Mesothelial cell of epicardium (in vitro differentiated cells): ENCODE data around the gene FBXO31. TPM values are rescaled to one million over a fixed set of nuclear protein-coding genes. Genes with fewer than 3 reads are reported as not detected.

Experiments used
- DNase-seq, 2 experiments: peaks; one replicate each; pipeline ENCODE4 v3.0.0; 2021; ENCODE audit warnings: low spot score in 2 of 2; ENCODE audit not compliant: unreplicated experiment in 2 of 2
- H3K27ac Mint-ChIP-seq: 2 replicates; pipeline ENCODE4 v1.8.0; 2021; ENCODE audit warnings: mixed read lengths
- H3K27me3 Mint-ChIP-seq: 2 replicates; pipeline ENCODE4 v1.8.0; 2021; ENCODE audit warnings: low read depth, mixed read lengths
- H3K36me3 Mint-ChIP-seq: 2 replicates; pipeline ENCODE4 v1.8.0; 2021; ENCODE audit warnings: mixed read lengths
- H3K4me1 Mint-ChIP-seq: 2 replicates; pipeline ENCODE4 v1.8.0; 2021; ENCODE audit warnings: mixed read lengths
- H3K4me3 Mint-ChIP-seq: 2 replicates; pipeline ENCODE4 v1.8.0; 2021; ENCODE audit warnings: mild to moderate bottlenecking, moderate library complexity, mixed read lengths
- H3K9me3 Mint-ChIP-seq: 2 replicates; pipeline ENCODE4 v1.8.0; 2021; ENCODE audit warnings: mixed read lengths
- total RNA-seq: library from RNA; stranded (reverse); gene quantifications from 3 replicates; pipeline ENCODE4 v1.2.1, GENCODE V29; 2021
- TF ChIP-seq, protein P1 (sequence below): fragments of 200-600 bp; sonication (generic); IDR thresholded peaks from one replicate; pipeline ENCODE4 v1.5.0; 2021; ENCODE audit warnings: antibody characterized with exemption; ENCODE audit not compliant: unreplicated experiment

The FBXO31 gene
- total RNA-seq, 1 donor from 2014 or later: 38.1 TPM

DNA sequence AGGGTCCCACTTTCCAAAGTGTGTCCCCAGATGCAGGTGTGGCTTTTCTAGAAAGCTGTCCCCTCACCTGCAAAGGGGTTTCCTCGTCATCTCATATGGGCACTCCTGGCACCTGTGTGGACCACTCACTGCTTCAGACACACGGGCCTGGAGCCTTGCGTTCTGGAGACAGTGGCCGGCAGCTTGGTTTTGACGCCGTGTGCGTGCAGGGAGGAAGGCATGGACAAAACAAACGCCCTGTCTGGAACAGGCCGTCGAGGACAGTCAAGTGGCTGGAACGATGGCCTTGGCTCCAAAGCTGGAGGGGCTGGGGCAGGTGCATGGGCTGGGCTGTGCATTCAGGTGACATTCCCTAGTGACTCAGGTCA lies 53.3 kb downstream of the FBXO31 start:
- Mint-ChIP-seq H3K27ac (no peak overlapping the region), H3K4me1 (no peaks in the 10 kb centered on the region)
- TF ChIP-seq, protein P1, sequence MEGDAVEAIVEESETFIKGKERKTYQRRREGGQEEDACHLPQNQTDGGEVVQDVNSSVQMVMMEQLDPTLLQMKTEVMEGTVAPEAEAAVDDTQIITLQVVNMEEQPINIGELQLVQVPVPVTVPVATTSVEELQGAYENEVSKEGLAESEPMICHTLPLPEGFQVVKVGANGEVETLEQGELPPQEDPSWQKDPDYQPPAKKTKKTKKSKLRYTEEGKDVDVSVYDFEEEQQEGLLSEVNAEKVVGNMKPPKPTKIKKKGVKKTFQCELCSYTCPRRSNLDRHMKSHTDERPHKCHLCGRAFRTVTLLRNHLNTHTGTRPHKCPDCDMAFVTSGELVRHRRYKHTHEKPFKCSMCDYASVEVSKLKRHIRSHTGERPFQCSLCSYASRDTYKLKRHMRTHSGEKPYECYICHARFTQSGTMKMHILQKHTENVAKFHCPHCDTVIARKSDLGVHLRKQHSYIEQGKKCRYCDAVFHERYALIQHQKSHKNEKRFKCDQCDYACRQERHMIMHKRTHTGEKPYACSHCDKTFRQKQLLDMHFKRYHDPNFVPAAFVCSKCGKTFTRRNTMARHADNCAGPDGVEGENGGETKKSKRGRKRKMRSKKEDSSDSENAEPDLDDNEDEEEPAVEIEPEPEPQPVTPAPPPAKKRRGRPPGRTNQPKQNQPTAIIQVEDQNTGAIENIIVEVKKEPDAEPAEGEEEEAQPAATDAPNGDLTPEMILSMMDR: no peak

DNA sequence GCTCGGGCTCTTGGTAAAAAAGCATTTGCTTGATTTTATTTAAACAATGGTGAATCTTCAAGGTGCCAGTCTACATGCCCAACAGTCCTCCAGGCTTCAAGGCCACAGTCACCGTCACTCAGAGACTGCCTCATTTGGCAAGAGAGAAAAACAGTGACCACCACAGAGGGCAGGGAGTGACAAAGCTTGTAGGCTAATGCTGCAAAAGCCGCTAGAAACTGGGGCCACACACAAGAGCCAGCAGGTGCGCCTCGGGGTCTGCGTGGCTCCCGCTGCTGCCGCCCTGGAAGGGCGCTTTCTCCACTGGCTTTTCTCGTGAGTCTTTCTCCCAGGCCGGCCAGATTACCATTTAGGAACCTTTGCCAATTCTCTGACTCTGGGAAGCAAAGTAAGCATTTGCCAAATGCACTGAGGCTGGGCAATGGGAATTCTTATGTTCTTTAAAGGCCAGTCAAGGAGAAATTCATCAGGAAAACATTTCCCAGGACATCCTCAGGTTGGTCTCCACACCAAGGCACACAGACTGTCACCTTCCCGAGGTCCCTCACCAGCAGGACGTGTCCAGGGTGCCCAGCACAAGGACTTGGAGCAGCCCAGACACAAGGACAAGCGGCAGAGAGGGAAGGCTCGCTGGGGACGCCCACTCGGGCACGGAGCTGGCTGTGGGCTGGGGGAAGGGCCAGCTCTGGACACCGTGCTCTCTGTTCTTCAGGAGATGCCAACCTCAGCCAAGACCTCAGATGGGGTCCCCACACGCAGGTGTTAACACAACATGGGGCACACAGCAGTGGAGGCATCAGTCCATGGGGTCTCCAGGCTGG lies 53.9 kb downstream of the FBXO31 start:
- H3K4me1 Mint-ChIP-seq: no peaks in the 10 kb centered on the region
- TF ChIP-seq, protein P1: no peak
- DNase-seq: no peak
- no peaks in the 10 kb centered on the region for H3K9me3 Mint-ChIP-seq
- no peak overlapping the region for H3K27ac Mint-ChIP-seq
- H3K36me3 Mint-ChIP-seq: peaks cover 12% of the 10 kb centered on the region
- no peak overlapping the region for H3K4me3 Mint-ChIP-seq
- H3K27me3 Mint-ChIP-seq: no peaks in the 10 kb centered on the region

More for the DNA sequence above, 53.3 kb downstream of the FBXO31 start:
- no peak for DNase-seq
- peaks cover 12% of the 10 kb centered on the region for H3K36me3 Mint-ChIP-seq
- no peaks in the 10 kb centered on the region for H3K27me3 Mint-ChIP-seq
- H3K9me3 Mint-ChIP-seq: no peaks in the 10 kb centered on the region
- no peak overlapping the region for H3K4me3 Mint-ChIP-seq

DNA sequence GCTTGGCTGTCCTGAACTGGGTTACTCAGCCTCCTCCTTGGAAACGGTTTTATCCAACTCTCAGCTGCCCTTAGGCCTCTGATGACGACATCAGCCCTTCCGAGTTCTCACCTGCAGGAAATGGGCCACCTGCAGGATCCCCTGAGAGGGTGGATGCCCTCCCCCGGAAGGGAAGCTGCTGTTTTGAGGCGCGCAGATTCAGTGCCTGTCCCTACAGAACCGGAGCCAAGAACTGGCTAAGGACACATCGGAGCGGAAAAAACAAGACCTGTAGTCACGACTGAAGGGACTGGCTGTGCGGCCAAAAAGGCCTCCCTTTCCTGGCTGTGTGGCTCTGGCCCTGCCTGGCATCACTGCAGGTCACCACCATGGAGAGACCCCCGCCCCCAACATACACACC lies 54.7 kb downstream of the FBXO31 start:
- Mint-ChIP-seq H3K4me1 (no peaks in the 10 kb centered on the region), H3K9me3 (no peaks in the 10 kb centered on the region), H3K27ac (no peak overlapping the region), H3K36me3 (peaks cover 8% of the 10 kb centered on the region), H3K4me3 (no peak overlapping the region), H3K27me3 (no peaks in the 10 kb centered on the region)
- DNase-seq: no peak
- TF ChIP-seq, protein P1: no peak

DNA sequence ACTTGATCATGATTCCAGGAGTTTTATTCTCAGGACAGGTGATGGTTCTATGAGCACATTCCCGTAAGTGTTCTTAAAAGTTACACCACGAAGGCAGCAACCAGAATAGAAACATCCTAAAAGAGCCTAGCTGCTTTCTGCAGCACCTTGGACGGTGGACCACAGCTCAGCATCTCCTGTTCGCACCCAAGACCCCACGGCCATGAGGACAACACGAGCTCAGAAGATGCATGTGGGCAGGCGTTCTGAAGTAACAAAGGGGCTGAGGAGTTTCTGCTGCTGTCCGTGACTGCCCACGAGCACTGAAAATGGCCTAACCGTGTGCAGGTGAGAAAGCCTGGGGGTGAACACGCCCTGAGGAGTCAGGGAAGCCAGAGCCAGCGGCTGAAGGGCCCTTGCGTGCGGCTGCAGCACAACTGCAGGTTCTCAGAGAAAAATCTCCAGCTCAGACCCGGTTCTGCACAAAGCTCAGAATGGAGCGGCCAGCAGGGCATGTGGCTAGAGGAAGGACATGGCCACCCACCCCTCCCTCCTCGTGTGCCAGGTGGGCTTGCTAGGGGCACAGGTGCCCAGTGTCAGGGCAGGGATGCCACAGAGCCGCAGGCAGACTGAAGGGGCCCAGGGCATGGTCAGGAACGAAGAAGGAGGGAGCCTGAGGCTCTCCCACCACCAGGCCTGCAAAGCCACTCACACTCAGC lies 55.6 kb downstream of the FBXO31 start:
- no peak for DNase-seq
- H3K9me3 Mint-ChIP-seq: no peaks in the 10 kb centered on the region
- peaks cover 5% of the 10 kb centered on the region for H3K36me3 Mint-ChIP-seq
- H3K4me1 Mint-ChIP-seq: no peaks in the 10 kb centered on the region
- H3K27me3 Mint-ChIP-seq: no peaks in the 10 kb centered on the region
- TF ChIP-seq, protein P1: no peak
- H3K4me3 Mint-ChIP-seq: no peak overlapping the region
- H3K27ac Mint-ChIP-seq: no peak overlapping the region

DNA sequence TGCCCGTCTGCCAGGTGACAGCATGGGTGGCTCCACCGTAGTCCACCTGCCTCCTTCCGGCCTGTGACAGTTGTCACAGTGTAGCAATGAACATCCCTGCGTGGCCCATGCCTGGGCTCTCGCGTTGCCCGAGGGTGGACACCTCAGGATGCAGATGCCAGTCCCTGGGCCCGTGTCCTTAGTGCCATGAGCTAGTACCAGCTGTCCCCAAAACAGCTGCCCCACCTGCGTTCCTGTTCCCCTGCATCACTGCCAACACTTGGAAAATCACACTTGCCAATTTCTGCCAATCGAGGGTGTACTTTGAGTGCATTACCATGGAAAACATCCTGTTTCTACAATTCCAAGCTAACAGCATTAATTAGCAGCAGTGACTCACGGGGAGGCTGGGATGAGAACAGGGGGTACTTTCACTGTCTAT lies 57.4 kb downstream of the FBXO31 start:
- no peak for DNase-seq
- no peak overlapping the region for H3K27ac Mint-ChIP-seq
- TF ChIP-seq, protein P1: no peak
- H3K4me1 Mint-ChIP-seq: no peaks in the 10 kb centered on the region
- H3K27me3 Mint-ChIP-seq: no peaks in the 10 kb centered on the region
- peaks cover 3% of the 10 kb centered on the region for H3K36me3 Mint-ChIP-seq
- H3K4me3 Mint-ChIP-seq: no peak overlapping the region
- H3K9me3 Mint-ChIP-seq: no peaks in the 10 kb centered on the region
